ENCODE data around the gene PPP1R3D. TPM values are rescaled to one million over a fixed set of nuclear protein-coding genes. Genes with fewer than 3 reads are reported as not detected.

PPP1R3D gene
- total and polyA plus RNA-seq, 2 of the 13 experiments (the other 11 are each of a cell fraction or from before 2014, with no cell fraction given) = 1.2 to 3.7 TPM

DNA sequence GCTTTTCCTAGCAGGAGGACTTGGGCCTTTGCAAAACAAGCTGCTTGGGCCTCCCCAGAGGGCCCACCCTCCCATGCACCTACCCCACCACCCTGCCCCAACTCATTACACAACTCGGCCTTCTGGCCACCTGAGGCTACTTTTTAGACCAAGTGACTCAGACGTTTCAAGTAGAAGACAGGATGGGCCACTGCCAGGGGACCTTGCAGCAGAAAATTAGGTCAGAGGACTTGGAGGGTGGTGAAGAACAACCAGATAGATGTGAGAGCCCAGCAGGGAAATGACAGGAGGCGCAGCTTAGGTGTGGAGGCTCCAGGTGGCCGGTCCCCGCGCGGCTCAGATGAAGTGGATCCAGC, 1.4 kb downstream of the PPP1R3D start:
- intact Hi-C loops (cut with micrococcal nuclease; ENCODE audit: unreplicated experiment) = no loop called here
- peak overlapping the region; percentile 84; the same call in 1 of the 2 replicates for H3K4me2 ChIP-seq (ENCODE audit: low read depth, low read length)
- H3K4me1 ChIP-seq (ENCODE audit: insufficient read depth, low read length) = peaks cover 29% of the 10 kb centered on the region
- no peaks in the 10 kb centered on the region; a peak in 1 of 5 replicates for H3K27me3 ChIP-seq (ENCODE audit: control insufficient read depth in 1 of 2, insufficient read depth in 2 of 2, low read length in 2 of 2)
- ChIA-PET POLR2A (no interaction called here), CTCF (ENCODE audit: low intra/inter-chr PET ratio, low total read pairs) (no interaction called here)
- no peak for TF ChIP-seq ZNF136 (CRISPR knock-in tag; IDR thresholded peaks at IDR 0.05; ENCODE audit: low read depth)
- no peak for TF ChIP-seq ZNF234 (CRISPR knock-in tag; conservative IDR thresholded peaks at IDR 0.05)
- no peak for TF ChIP-seq MATR3 (CRISPR knock-in tag; IDR thresholded peaks at IDR 0.05)
- 87% methylated on average over 7 of the region's 7 CpGs for WGBS (ENCODE audit: low lambda C conversion rate)
- in situ Hi-C loops (cut with HindIII; ENCODE audit: extremely low pct_ligation_motif_present, low pct_unique_long_range_greater_than_20kb) = no loop called here
- DNase-seq (ENCODE audit: low spot score) (no peak), ATAC-seq (no peak), FAIRE-seq (no peak)
- H3K4me3 ChIP-seq (replicated peaks in 1 of 3; ENCODE audit: insufficient read depth in 1 of 3, low read depth in 2 of 3, low read length in 3 of 3) = peak overlapping the region in 1 of 3 experiments; percentile 91; a peak in 1 of 6 replicates
- no TSS peak for BruUV-seq (replicated peaks)
- peaks cover 0 to 1% of the 10 kb centered on the region in 2 experiments; a peak in 3 of 5 replicates for H3K36me3 ChIP-seq (replicated peaks in 1 of 2; ENCODE audit: control insufficient read depth in 1 of 2, insufficient read depth in 2 of 2, low read length in 2 of 2)
- H3K9me3 ChIP-seq (ENCODE audit: low read length) = no peaks in the 10 kb centered on the region
- no peak overlapping the region for H2AFZ ChIP-seq (ENCODE audit: low read length)
- H3K79me2 ChIP-seq (ENCODE audit: insufficient read depth, low read length) = peaks cover 11% of the 10 kb centered on the region
- H3K9ac ChIP-seq (ENCODE audit: insufficient read depth, low read depth, low read length) = no peak overlapping the region
- no peaks in the 10 kb centered on the region for H4K20me1 ChIP-seq (ENCODE audit: insufficient read depth, low read length)
- no peak overlapping the region for H3K27ac ChIP-seq (ENCODE audit: extremely low read length, insufficient read depth, low read length)

- POLR2A ChIA-PET = no interaction called here
These were observed 1.9 kb downstream of the PPP1R3D start for GRCh38 chr20:59938221-59938620.

More at GRCh38 chr20:59938221-59938620, 1.9 kb downstream of the PPP1R3D start:
- H3K4me3 ChIP-seq (replicated peaks in 1 of 3; ENCODE audit: insufficient read depth in 1 of 3, low read depth in 2 of 3, low read length in 3 of 3) = no peak overlapping the region
- no peaks in the 10 kb centered on the region for H3K9me3 ChIP-seq (ENCODE audit: low read length)
- intact Hi-C loops (cut with micrococcal nuclease; ENCODE audit: unreplicated experiment) = no loop called here
- TF ChIP-seq GTF3A (CRISPR knock-in tag; conservative IDR thresholded peaks at IDR 0.05) (no peak), RBFOX2 (IDR thresholded peaks at IDR 0.05; ENCODE audit: low read depth, low read length) (0 out of 2 replicates have a peak, but pooled peaks have one; percentile 3)
- WGBS (ENCODE audit: low lambda C conversion rate) = 62% methylated on average over 4 of the region's 4 CpGs
- H3K27me3 ChIP-seq (ENCODE audit: control insufficient read depth in 1 of 2, insufficient read depth in 2 of 2, low read length in 2 of 2) = no peaks in the 10 kb centered on the region; a peak in 1 of 5 replicates
- H3K36me3 ChIP-seq (replicated peaks in 1 of 2; ENCODE audit: control insufficient read depth in 1 of 2, insufficient read depth in 2 of 2, low read length in 2 of 2) = no peaks in the 10 kb centered on the region; a peak in 2 of 5 replicates
- no peak overlapping the region for H3K9ac ChIP-seq (ENCODE audit: insufficient read depth, low read depth, low read length)
- peaks cover 29% of the 10 kb centered on the region for H3K4me1 ChIP-seq (ENCODE audit: insufficient read depth, low read length)
- H3K79me2 ChIP-seq (ENCODE audit: insufficient read depth, low read length) = peaks cover 11% of the 10 kb centered on the region
- H3K27ac ChIP-seq (ENCODE audit: extremely low read length, insufficient read depth, low read length) = no peak overlapping the region
- CTCF ChIA-PET (ENCODE audit: low intra/inter-chr PET ratio, low total read pairs) = no interaction called here
- peak overlapping the region; percentile 84; the same call in 1 of the 2 replicates for H3K4me2 ChIP-seq (ENCODE audit: low read depth, low read length)
- no peak overlapping the region for H2AFZ ChIP-seq (ENCODE audit: low read length)
- in situ Hi-C loops (cut with HindIII; ENCODE audit: extremely low pct_ligation_motif_present, low pct_unique_long_range_greater_than_20kb) = no loop called here
- no peak for DNase-seq (ENCODE audit: low spot score)
- no peaks in the 10 kb centered on the region for H4K20me1 ChIP-seq (ENCODE audit: insufficient read depth, low read length)
- BruUV-seq (replicated peaks) = TSS peak; percentile 54
- no peak for ATAC-seq
- FAIRE-seq = no peak

Data from HepG2 (cell line).